IMR-90 (cell line): ENCODE results near the gene ANKRD44. TPM values are rescaled to one million over a fixed set of nuclear protein-coding genes. Genes with fewer than 3 reads are reported as not detected.

Source experiments
- ATAC-seq: fragments of 200-7000 bp; cut with Tn5 transposase; 2 replicates; pipeline ENCODE4 v1.9.1; 2020; ENCODE audit warnings: low read depth, mild to moderate bottlenecking, moderate library complexity
- BruUV-seq: library from RNA; stranded (reverse); fragments of 400-500 nt; replicated peaks from 2 replicates; lab custom pipeline; 2021; lab: Mats Ljungman, UMichigan
- CTCF ChIA-PET: fragments of 300-600 bp; formaldehyde crosslinking; extraction: SDS; loops from one replicate; lab custom pipeline; 2021; ENCODE audit warnings: antibody characterized with exemption; lab: Yijun Ruan, JAX
- POLR2A ChIA-PET: fragments of 300-600 bp; sonication (Branson Sonifier 250); formaldehyde crosslinking; loops from one replicate; lab custom pipeline; 2022; ENCODE audit warnings: antibody characterized with exemption; ENCODE audit not compliant: unreplicated experiment; lab: Charles Lee
- DNase-seq: peaks from one replicate; pipeline ENCODE4 v3.0.0; 2013
- H2AFZ ChIP-seq: replicated peaks from 2 replicates; pipeline ENCODE3; 2013; ENCODE audit warnings: low read length, mild to moderate bottlenecking; ENCODE audit not compliant: poor library complexity
- H2AK5ac ChIP-seq: 2 replicates; pipeline ENCODE4 v1.6.1; 2013; ENCODE audit warnings: low read depth, low read length, inconsistent platforms
- H2AK9ac ChIP-seq: replicated peaks from 2 replicates; pipeline ENCODE3; 2013; ENCODE audit warnings: mild to moderate bottlenecking, low read depth, low read length, moderate library complexity; ENCODE audit not compliant: poor library complexity
- H2BK120ac ChIP-seq: 2 replicates; pipeline ENCODE4 v1.6.1; 2013; ENCODE audit warnings: low read depth, low read length, inconsistent platforms
- H2BK15ac ChIP-seq: 3 replicates; pipeline ENCODE4 v1.6.1; 2013; ENCODE audit warnings: low read depth, low read length, inconsistent platforms
- H2BK20ac ChIP-seq: 2 replicates; pipeline ENCODE4 v1.6.1; 2013; ENCODE audit warnings: low read depth, mild to moderate bottlenecking, inconsistent platforms, low read length, moderate library complexity
- H2BK5ac ChIP-seq: 2 replicates; pipeline ENCODE4 v1.6.1; 2013; ENCODE audit warnings: mild to moderate bottlenecking, low read depth, low read length, inconsistent platforms; ENCODE audit not compliant: poor library complexity, severe bottlenecking
- H3K14ac ChIP-seq: replicated peaks from 2 replicates; pipeline ENCODE4 v1.6.1; 2013; ENCODE audit warnings: low read depth, low read length, inconsistent platforms
- H3K18ac ChIP-seq: 2 replicates; pipeline ENCODE4 v1.6.1; 2013; ENCODE audit warnings: low read depth, low read length, control low read depth
- H3K23ac ChIP-seq: 2 replicates; pipeline ENCODE4 v1.6.1; 2013; ENCODE audit warnings: low read depth, low read length, inconsistent platforms
- H3K27ac ChIP-seq: 2 replicates; pipeline ENCODE4 v1.5.1; 2013; ENCODE audit warnings: mild to moderate bottlenecking, control low read depth, low read length; ENCODE audit not compliant: insufficient read depth
- H3K27me3 ChIP-seq: 2 replicates; pipeline ENCODE4 v1.6.1; 2013; ENCODE audit warnings: low read length; ENCODE audit not compliant: control insufficient read depth, insufficient read depth
- H3K36me3 ChIP-seq: 2 replicates; pipeline ENCODE4 v1.6.1; 2013; ENCODE audit warnings: low read length, mixed read lengths; ENCODE audit not compliant: control insufficient read depth, insufficient read depth
- H3K4ac ChIP-seq: 2 replicates; pipeline ENCODE4 v1.6.1; 2013; ENCODE audit warnings: low read depth, low read length, inconsistent platforms
- H3K4me1 ChIP-seq: 2 replicates; pipeline ENCODE4 v1.6.1; 2013; ENCODE audit warnings: low read length, mixed read lengths; ENCODE audit not compliant: control insufficient read depth, insufficient read depth
- H3K4me2 ChIP-seq: 2 replicates; pipeline ENCODE4 v1.6.1; 2013; ENCODE audit warnings: low read depth, mild to moderate bottlenecking, control low read depth, low read length, moderate library complexity
- H3K4me3 ChIP-seq: 2 replicates; pipeline ENCODE4 v1.5.1; 2013; ENCODE audit warnings: low read depth, mild to moderate bottlenecking, control low read depth, low read length, moderate library complexity; ENCODE audit not compliant: insufficient read depth
- H3K56ac ChIP-seq: 2 replicates; pipeline ENCODE4 v1.6.1; 2013; ENCODE audit warnings: low read length, inconsistent platforms; ENCODE audit not compliant: insufficient read depth; ENCODE audit errors: extremely low read depth
- H3K79me1 ChIP-seq, 2 experiments: 2 replicates each; pipeline ENCODE4 v1.6.1; 2013; ENCODE audit warnings: low read length in 2 of 2, inconsistent platforms in 1 of 2, low read depth in 1 of 2
- H3K9ac ChIP-seq: 2 replicates; pipeline ENCODE4 v1.6.1; 2013; ENCODE audit warnings: low read depth, low read length, control low read depth
- H3K9me1 ChIP-seq: 2 replicates; pipeline ENCODE4 v1.6.1; 2013; ENCODE audit warnings: low read length, inconsistent platforms; ENCODE audit not compliant: insufficient read depth
- H3K9me3 ChIP-seq: 2 replicates; pipeline ENCODE4 v1.6.1; 2013; ENCODE audit warnings: low read length; ENCODE audit not compliant: control insufficient read depth, insufficient read depth
- H4K20me1 ChIP-seq: 2 replicates; pipeline ENCODE4 v1.6.1; 2013; ENCODE audit warnings: low read length, inconsistent platforms; ENCODE audit not compliant: insufficient read depth
- H4K5ac ChIP-seq: 2 replicates; pipeline ENCODE4 v1.6.1; 2013; ENCODE audit warnings: mild to moderate bottlenecking, low read depth, low read length, control low read depth
- H4K8ac ChIP-seq, 2 experiments: 2 replicates each; pipeline ENCODE4 v1.6.1; 2013; ENCODE audit warnings: low read depth in 2 of 2, low read length in 2 of 2, control low read depth in 1 of 2, inconsistent platforms in 1 of 2
- H4K91ac ChIP-seq: 2 replicates; pipeline ENCODE4 v1.6.1; 2013; ENCODE audit warnings: low read depth, low read length, inconsistent platforms; ENCODE audit not compliant: insufficient read depth
- BHLHE40 ChIP-seq: fragments of 150-350 bp; IDR thresholded peaks from 2 replicates; pipeline ENCODE4 v1.6.1; 2016; ENCODE audit warnings: mild to moderate bottlenecking, low read depth, low read length
- CEBPB ChIP-seq: IDR thresholded peaks from 2 replicates; pipeline ENCODE4 v1.6.1; 2012; ENCODE audit warnings: low read depth, low read length, improper control_type of control experiment
- CHD1 ChIP-seq: IDR thresholded peaks from 2 replicates; pipeline ENCODE4 v1.6.1; 2012; ENCODE audit warnings: low read depth, low read length, improper control_type of control experiment
- CTCF ChIP-seq: conservative IDR thresholded peaks from 2 replicates; pipeline ENCODE4 v1.5.1; 2012; ENCODE audit warnings: mild to moderate bottlenecking, low read depth, low read length, improper control_type of control experiment
- ELK1 ChIP-seq: fragments of 150-350 bp; IDR thresholded peaks from 2 replicates; pipeline ENCODE4 v1.6.1; 2016; ENCODE audit warnings: low read depth, mild to moderate bottlenecking, low read length, moderate library complexity, borderline replicate concordance
- FOS ChIP-seq: fragments of 150-350 bp; IDR thresholded peaks from 2 replicates; pipeline ENCODE4 v1.6.1; 2016; ENCODE audit warnings: low read depth, low read length
- MAFK ChIP-seq: IDR thresholded peaks from 2 replicates; pipeline ENCODE4 v1.6.1; 2012; ENCODE audit warnings: low read depth, low read length, improper control_type of control experiment
- MAZ ChIP-seq: IDR thresholded peaks from 2 replicates; pipeline ENCODE4 v1.6.1; 2012; ENCODE audit warnings: low read depth, mild to moderate bottlenecking, low read length, improper control_type of control experiment, moderate library complexity, borderline replicate concordance
- MXI1 ChIP-seq: IDR thresholded peaks from 2 replicates; pipeline ENCODE4 v1.6.1; 2012; ENCODE audit warnings: low read depth, mild to moderate bottlenecking, low read length, moderate library complexity, borderline replicate concordance
- NFE2L2 ChIP-seq: fragments of 150-350 bp; IDR thresholded peaks from 2 replicates; pipeline ENCODE4 v1.6.1; 2016; ENCODE audit warnings: low read depth, mild to moderate bottlenecking, low read length
- POLR2A ChIP-seq: IDR thresholded peaks from 2 replicates; pipeline ENCODE4 v1.6.1; 2012; ENCODE audit warnings: mild to moderate bottlenecking, low read depth, low read length
- RAD21 ChIP-seq: IDR thresholded peaks from 2 replicates; pipeline ENCODE4 v1.6.1; 2012; ENCODE audit warnings: low read length, improper control_type of control experiment
- RCOR1 ChIP-seq: IDR thresholded peaks from 2 replicates; pipeline ENCODE4 v1.6.1; 2012; ENCODE audit warnings: mild to moderate bottlenecking, low read length, improper control_type of control experiment; ENCODE audit not compliant: insufficient replicate concordance
- RFX5 ChIP-seq: IDR thresholded peaks from 2 replicates; pipeline ENCODE4 v1.8.0; 2012; ENCODE audit warnings: low read depth, mild to moderate bottlenecking, low read length, moderate library complexity
- SMC3 ChIP-seq: fragments of 150-350 bp; IDR thresholded peaks from 2 replicates; pipeline ENCODE4 v1.6.1; 2016; ENCODE audit warnings: low read depth, mild to moderate bottlenecking, antibody characterized with exemption, low read length, moderate library complexity
- USF2 ChIP-seq: fragments of 150-350 bp; IDR thresholded peaks from 2 replicates; pipeline ENCODE4 v1.6.1; 2017; ENCODE audit warnings: mild to moderate bottlenecking, antibody characterized with exemption, low read length, low read depth
- WGBS, 2 experiments: methylation state at CpG; one replicate each; pipeline versions ENCODE4 v1.1.5 to v1.1.7; 2013; ENCODE audit warnings: missing lambda C conversion rate in 2 of 2; ENCODE audit not compliant: insufficient read length in 1 of 2; ENCODE audit errors: extremely low coverage in 2 of 2; 5-methylcytosine and 5-hydroxymethylcytosine counted together
- dilution Hi-C: fragments of 300-500 bp; cut with HindIII; formaldehyde crosslinking; loops from one replicate; pipeline ENCODE4 v1.14.3; 2018; ENCODE audit warnings: low sequenced_read_pairs; ENCODE audit not compliant: unreplicated experiment
- in situ Hi-C: fragments of 300-500 bp; cut with MboI; formaldehyde crosslinking; loops from 3 replicates; pipeline ENCODE4 v1.14.3; 2019; ENCODE audit warnings: low sequenced_read_pairs, inconsistent platforms, mixed read lengths
- intact Hi-C: fragments of 100-400 bp; cut with micrococcal nuclease; formaldehyde crosslinking; loops from 2 replicates; pipeline ENCODE4 v1.10.0; 2022
- polyA plus RNA-seq, 3 experiments: library from polyadenylated mRNA; depleted of rRNA; stranded (reverse); fragments of >200 nt; gene quantifications; 2 replicates each; pipeline ENCODE4 v1.2.3, GENCODE V29; 2012; ENCODE audit warnings: low replicate concordance in 1 of 3
- total RNA-seq: library from RNA; depleted of rRNA; stranded (reverse); fragments of >200 nt; gene quantifications from 2 replicates; pipeline ENCODE4 v1.2.3, GENCODE V29; 2012

The ANKRD44 gene
- total and polyA plus RNA-seq, 2 of the 4 experiments (the other 2 are of a cell fraction): 5.2 to 15.6 TPM

- no peak overlapping the region for H2BK5ac ChIP-seq
- DNase-seq (no peak), ATAC-seq (no peak)
- H2BK20ac ChIP-seq: no peak overlapping the region
- no peak overlapping the region for H3K4me2 ChIP-seq
- intact Hi-C loops: no loop called here
- POLR2A ChIA-PET: no interaction called here
- H3K23ac ChIP-seq: no peak overlapping the region
- no peak overlapping the region for H4K91ac ChIP-seq
- no peak overlapping the region for H2BK15ac ChIP-seq
- H2AK5ac ChIP-seq: no peak overlapping the region
- no peaks in the 10 kb centered on the region for H3K79me1 ChIP-seq
- H4K20me1 ChIP-seq: no peaks in the 10 kb centered on the region
- no peaks in the 10 kb centered on the region for H3K4me1 ChIP-seq
- H3K9me3 ChIP-seq: no peaks in the 10 kb centered on the region
- H2BK120ac ChIP-seq: no peak overlapping the region
- H3K9ac ChIP-seq: no peak overlapping the region
- CTCF ChIA-PET: no interaction called here
- no peak overlapping the region for H3K4me3 ChIP-seq
- H3K9me1 ChIP-seq: no peaks in the 10 kb centered on the region; the same call in 1 of the 2 replicates
- H4K5ac ChIP-seq: no peak overlapping the region
- H4K8ac ChIP-seq: no peak overlapping the region
- no peak overlapping the region for H3K56ac ChIP-seq
- H3K27ac ChIP-seq: no peak overlapping the region
- no peaks in the 10 kb centered on the region for H3K27me3 ChIP-seq
- no CpG with 5 or more reads among the region's 2 CpGs for WGBS, 2 experiments
- BruUV-seq: no TSS peak
- H3K18ac ChIP-seq: no peak overlapping the region
- H3K14ac ChIP-seq: no peak overlapping the region
- H3K4ac ChIP-seq: no peak overlapping the region
- no peak for TF ChIP-seq MAFK
- no peak for TF ChIP-seq MXI1
- TF ChIP-seq SMC3: no peak
- TF ChIP-seq RCOR1: no peak
- TF ChIP-seq MAZ: no peak
- TF ChIP-seq ELK1: no peak
- no peak for TF ChIP-seq CTCF
- TF ChIP-seq CEBPB: no peak
- TF ChIP-seq CHD1: no peak
- TF ChIP-seq NFE2L2: no peak
- TF ChIP-seq RFX5: no peak
- TF ChIP-seq BHLHE40: no peak
- TF ChIP-seq POLR2A: no peak
- no peak for TF ChIP-seq FOS
- TF ChIP-seq RAD21: no peak
- no peak for TF ChIP-seq USF2
- no peaks in the 10 kb centered on the region for H3K36me3 ChIP-seq
- H2AFZ ChIP-seq: no peak overlapping the region
- dilution Hi-C loops: no loop called here
- in situ Hi-C loops: no loop called here
- no peak overlapping the region for H2AK9ac ChIP-seq
Measured at GRCh38 chr2:197069958-197070357, 240.6 kb downstream of the ANKRD44 start.
